GM23248 (cell line): ENCODE measurements around the gene EIF5. TPM values are rescaled to one million over a fixed set of nuclear protein-coding genes. Genes with fewer than 3 reads are reported as not detected.

Source experiments
- DNase-seq: peaks from one replicate; pipeline ENCODE4 v3.0.0-alpha.2; 2015
- H2AFZ ChIP-seq: fragments of 200-600 bp; sonication (generic); 2 replicates; pipeline ENCODE4 v1.6.1; 2016; ENCODE audit warnings: antibody characterized with exemption
- H3F3A ChIP-seq: fragments of 200-600 bp; sonication (generic); 2 replicates; pipeline ENCODE4 v1.6.1; 2016; ENCODE audit warnings: mild to moderate bottlenecking, antibody characterized with exemption, mixed run types; ENCODE audit not compliant: insufficient read depth
- H3K27ac ChIP-seq: fragments of 200-600 bp; sonication (generic); 2 replicates; pipeline ENCODE4 v1.5.1; 2016; ENCODE audit warnings: mild to moderate bottlenecking
- H3K27me3 ChIP-seq: fragments of 200-600 bp; sonication (generic); replicated peaks from 2 replicates; pipeline ENCODE4 v1.6.1; 2016; ENCODE audit warnings: mild to moderate bottlenecking; ENCODE audit not compliant: insufficient read depth
- H3K36me3 ChIP-seq: fragments of 200-600 bp; sonication (generic); 2 replicates; pipeline ENCODE4 v1.6.1; 2016; ENCODE audit warnings: low read depth, mild to moderate bottlenecking
- H3K4me1 ChIP-seq: fragments of 200-600 bp; sonication (generic); 2 replicates; pipeline ENCODE4 v1.6.1; 2016; ENCODE audit warnings: mild to moderate bottlenecking; ENCODE audit not compliant: insufficient read depth
- H3K4me2 ChIP-seq: fragments of 200-600 bp; sonication (generic); one replicate; pipeline ENCODE4 v1.6.1; 2016; ENCODE audit warnings: mild to moderate bottlenecking; ENCODE audit not compliant: unreplicated experiment
- H3K4me3 ChIP-seq: fragments of 200-600 bp; sonication (generic); 2 replicates; pipeline ENCODE4 v1.5.1; 2016; ENCODE audit warnings: mild to moderate bottlenecking
- H3K79me2 ChIP-seq: fragments of 200-600 bp; sonication (generic); 2 replicates; pipeline ENCODE4 v1.6.1; 2016; ENCODE audit warnings: mild to moderate bottlenecking; ENCODE audit not compliant: insufficient read depth
- H3K9ac ChIP-seq: fragments of 200-600 bp; sonication (generic); 2 replicates; pipeline ENCODE4 v1.6.1; 2016; ENCODE audit warnings: mild to moderate bottlenecking
- H3K9me2 ChIP-seq: fragments of 200-600 bp; sonication (generic); 2 replicates; pipeline ENCODE4 v1.6.1; 2016; ENCODE audit warnings: mixed run types, mild to moderate bottlenecking, moderate library complexity; ENCODE audit not compliant: insufficient read depth
- H3K9me3 ChIP-seq: fragments of 200-600 bp; sonication (generic); one replicate; pipeline ENCODE4 v1.6.1; 2017; ENCODE audit warnings: low read depth
- H4K20me1 ChIP-seq: fragments of 200-600 bp; sonication (generic); 2 replicates; pipeline ENCODE4 v1.6.0; 2016; ENCODE audit not compliant: insufficient read depth
- EZH2 ChIP-seq: fragments of 200-600 bp; sonication (generic); IDR thresholded peaks from 2 replicates; pipeline ENCODE4 v1.6.1; 2018; ENCODE audit warnings: antibody characterized with exemption, mild to moderate bottlenecking; ENCODE audit not compliant: insufficient read depth, poor library complexity, severe bottlenecking
- EZH2phosphoT487 ChIP-seq: fragments of 200-600 bp; sonication (generic); IDR thresholded peaks from 2 replicates; pipeline ENCODE4 v1.6.1; 2018; ENCODE audit warnings: antibody characterized with exemption, moderate library complexity, mild to moderate bottlenecking, low read depth; ENCODE audit not compliant: insufficient read depth
- WGBS, 2 experiments: methylation state at CpG; one replicate each; pipeline ENCODE4 v1.1.6; 2015 to 2017; ENCODE audit warnings: low lambda C conversion rate in 2 of 2, low coverage in 1 of 2; ENCODE audit errors: missing lambda C conversion rate in 2 of 2; 5-methylcytosine and 5-hydroxymethylcytosine counted together
- in situ Hi-C: fragments of 300-500 bp; cut with MboI; formaldehyde crosslinking; loops from 2 replicates; pipeline ENCODE4 v1.15.0; 2020
- polyA plus RNA-seq: library from polyadenylated mRNA; unstranded; fragments of >200 nt; fragmentation: Nextera tagmentation; extraction: Ambion mirVana; gene quantifications from 2 replicates; pipeline ENCODE4 v1.2.1, GENCODE V29; 2016
- total RNA-seq: library from RNA; depleted of rRNA; stranded (reverse); fragments of >200 nt; shearing (Covaris generic); gene quantifications from 2 replicates; pipeline ENCODE4 v1.2.3, GENCODE V29; 2014

EIF5 gene
- total and polyA plus RNA-seq, 2 experiments from 2014 or later, result 133 to 518 TPM

GRCh38 chr14:103360548-103360947 lies 26.5 kb downstream of the EIF5 start:
- DNase-seq, result no peak
- no peaks in the 10 kb centered on the region for H3K36me3 ChIP-seq
- peak overlapping the region; percentile 53; the same call in 1 of the 2 replicates for H2AFZ ChIP-seq
- in situ Hi-C loops, result no loop called here
- no peaks in the 10 kb centered on the region for H3K79me2 ChIP-seq
- peaks cover 12% of the 10 kb centered on the region for H3K4me1 ChIP-seq
- no peak overlapping the region for H3K27ac ChIP-seq
- no peaks in the 10 kb centered on the region for H3K27me3 ChIP-seq
- H4K20me1 ChIP-seq, result no peaks in the 10 kb centered on the region
- H3K4me3 ChIP-seq, result no peak overlapping the region
- H3K4me2 ChIP-seq, result no peak overlapping the region
- peaks cover 14% of the 10 kb centered on the region for H3F3A ChIP-seq
- no peak overlapping the region for H3K9ac ChIP-seq
- no peaks in the 10 kb centered on the region for H3K9me2 ChIP-seq
- WGBS, 2 experiments, result 72 to 83% methylated on average over 7 of the region's 7 CpGs
- peaks cover 4% of the 10 kb centered on the region for H3K9me3 ChIP-seq
- TF ChIP-seq EZH2phosphoT487, result no peak
- TF ChIP-seq EZH2, result no peak

- H3K4me1 ChIP-seq, result peaks cover 12% of the 10 kb centered on the region
- DNase-seq, result peak; percentile 96
- no peaks in the 10 kb centered on the region for H3K79me2 ChIP-seq
- peaks cover 14% of the 10 kb centered on the region for H3F3A ChIP-seq
- H3K9ac ChIP-seq, result peak overlapping the region; percentile 33
- in situ Hi-C loops, result no loop called here
- H3K9me3 ChIP-seq, result peaks cover 4% of the 10 kb centered on the region
- H3K36me3 ChIP-seq, result no peaks in the 10 kb centered on the region
- 1 to 5% methylated on average over 5 of the region's 5 CpGs for WGBS, 2 experiments
- H3K4me2 ChIP-seq, result peak overlapping the region; percentile 60
- H3K9me2 ChIP-seq, result no peaks in the 10 kb centered on the region
- no peaks in the 10 kb centered on the region for H4K20me1 ChIP-seq
- TF ChIP-seq EZH2phosphoT487, result no peak
- no peak for TF ChIP-seq EZH2
- H3K27me3 ChIP-seq, result no peaks in the 10 kb centered on the region
- H3K4me3 ChIP-seq, result no peak overlapping the region
- H2AFZ ChIP-seq, result peak overlapping the region; percentile 34
- H3K27ac ChIP-seq, result peak overlapping the region; percentile 83
Measured at GRCh38 chr14:103361867-103362266, 27.8 kb downstream of the EIF5 start.

- H3K4me2 ChIP-seq, result no peak overlapping the region
- no peaks in the 10 kb centered on the region for H3K79me2 ChIP-seq
- WGBS, 2 experiments, result 100% methylated on average over 1 of the region's 1 CpG
- H3K9me2 ChIP-seq, result no peaks in the 10 kb centered on the region
- H3K27me3 ChIP-seq, result no peaks in the 10 kb centered on the region
- H3F3A ChIP-seq, result peaks cover 14% of the 10 kb centered on the region
- peak overlapping the region; percentile 83; the same call in 1 of the 2 replicates for H3K27ac ChIP-seq
- H3K36me3 ChIP-seq, result no peaks in the 10 kb centered on the region
- no peak overlapping the region for H3K4me3 ChIP-seq
- no peak for TF ChIP-seq EZH2phosphoT487
- TF ChIP-seq EZH2, result no peak
- H3K9ac ChIP-seq, result no peak overlapping the region
- peak; percentile 35 for DNase-seq
- peak overlapping the region; percentile 34; the same call in 1 of the 2 replicates for H2AFZ ChIP-seq
- in situ Hi-C loops, result no loop called here
- H4K20me1 ChIP-seq, result no peaks in the 10 kb centered on the region
- H3K4me1 ChIP-seq, result peaks cover 14% of the 10 kb centered on the region
- peaks cover 4% of the 10 kb centered on the region for H3K9me3 ChIP-seq
Measured at GRCh38 chr14:103362780-103363179, 28.7 kb downstream of the EIF5 start.

GRCh38 chr14:103366741-103367140 lies 32.7 kb downstream of the EIF5 start:
- no peaks in the 10 kb centered on the region for H3K36me3 ChIP-seq
- no peak overlapping the region for H3K4me2 ChIP-seq
- no peaks in the 10 kb centered on the region for H3K27me3 ChIP-seq
- WGBS, 2 experiments, result 93 to 94% methylated on average over 6 of the region's 6 CpGs
- H3K9me2 ChIP-seq, result no peaks in the 10 kb centered on the region
- H3F3A ChIP-seq, result peaks cover 14% of the 10 kb centered on the region
- H3K79me2 ChIP-seq, result no peaks in the 10 kb centered on the region
- no peak overlapping the region for H3K27ac ChIP-seq
- no peak for TF ChIP-seq EZH2phosphoT487
- no peak for TF ChIP-seq EZH2
- H3K4me1 ChIP-seq, result peaks cover 14% of the 10 kb centered on the region
- H3K9ac ChIP-seq, result no peak overlapping the region
- in situ Hi-C loops, result no loop called here
- DNase-seq, result no peak
- peaks cover 4% of the 10 kb centered on the region for H3K9me3 ChIP-seq
- H4K20me1 ChIP-seq, result no peaks in the 10 kb centered on the region
- H3K4me3 ChIP-seq, result no peak overlapping the region
- H2AFZ ChIP-seq, result no peak overlapping the region
